NT2/D1 (cell line): ENCODE measurements around the gene WDR45B.

Experiments used
- YY1 ChIP-seq: IDR thresholded peaks from 2 replicates; pipeline ENCODE4 v1.6.1; 2011; ENCODE audit not compliant: insufficient read length, insufficient read depth
- ZNF274 ChIP-seq: IDR thresholded peaks from 2 replicates; pipeline ENCODE4 v1.6.1; 2011; ENCODE audit warnings: mild to moderate bottlenecking, low read depth, low read length

GRCh38 chr17:82675476-82676245 lies 27.4 kb upstream of the WDR45B start:
- no peak for TF ChIP-seq YY1
- no peak for TF ChIP-seq ZNF274
